HTR-8/SVneo (cell line): ENCODE measurements around the gene DPP8.
"Not testable (repeated sequence)": the region's sequence is repeated elsewhere in the genome, so short reads cannot be mapped to it uniquely, and the experiment has no call there.

ENCODE experiments used
- DNase-seq: peaks from one replicate; pipeline ENCODE4 v3.0.0; 2011; ENCODE audit warnings: low spot score, mixed read lengths; ENCODE audit not compliant: insufficient read length
- FAIRE-seq: peaks from 2 replicates; lab custom pipeline; 2011; peaks lifted over from hg19 to GRCh38; lab: Jason Lieb, UNC

Gene DPP8

GRCh38 chr15:65528461-65529060, 11.1 kb upstream of the DPP8 start:
- DNase-seq (no peak), FAIRE-seq (no peak)

GRCh38 chr15:65525622-65526021, 8.1 kb upstream of the DPP8 start:
- no peak for FAIRE-seq
- DNase-seq, result no peak

- FAIRE-seq (no peak), DNase-seq (no peak)
Measured at GRCh38 chr15:65524226-65524625, 6.7 kb upstream of the DPP8 start.

- FAIRE-seq (no peak), DNase-seq (no peak)
Measured at GRCh38 chr15:65521350-65521749, 3.9 kb upstream of the DPP8 start.

GRCh38 chr15:65518633-65519285, 1.3 kb upstream of the DPP8 start:
- FAIRE-seq, result no peak
- DNase-seq, result no peak

GRCh38 chr15:65517866-65518207, 348 bp upstream of the DPP8 start:
- FAIRE-seq (no peak), DNase-seq (no peak)

- no peak for DNase-seq
- FAIRE-seq, result no peak
Measured at GRCh38 chr15:65512807-65513416, 4.6 kb downstream of the DPP8 start.

- DNase-seq (no peak), FAIRE-seq (no peak)
Measured at GRCh38 chr15:65512189-65512588, 5.3 kb downstream of the DPP8 start.

- FAIRE-seq, result no peak
Measured at GRCh38 chr15:65509321-65509720, 8.2 kb downstream of the DPP8 start.

GRCh38 chr15:65494076-65494475, 23.4 kb downstream of the DPP8 start:
- FAIRE-seq, result no peak

More at GRCh38 chr15:65509321-65509720, 8.2 kb downstream of the DPP8 start:
- DNase-seq, result no peak

GRCh38 chr15:65484876-65485275, 32.6 kb downstream of the DPP8 start:
- DNase-seq, result no peak
- FAIRE-seq, result no peak

More at GRCh38 chr15:65494076-65494475, 23.4 kb downstream of the DPP8 start:
- no peak for DNase-seq

- DNase-seq, result no peak
- FAIRE-seq, result no peak
Measured at GRCh38 chr15:65476903-65477302, 40.6 kb downstream of the DPP8 start.

- no peak for FAIRE-seq
- no peak for DNase-seq
Measured at GRCh38 chr15:65470866-65471265, 46.6 kb downstream of the DPP8 start.

GRCh38 chr15:65468229-65468909, 49.1 kb downstream of the DPP8 start:
- DNase-seq (no peak), FAIRE-seq (no peak)

GRCh38 chr15:65466901-65467300, 50.6 kb downstream of the DPP8 start:
- FAIRE-seq (no peak), DNase-seq (no peak)

GRCh38 chr15:65463096-65463495, 54.4 kb downstream of the DPP8 start:
- not testable (repeated sequence) for FAIRE-seq, DNase-seq

- DNase-seq (no peak), FAIRE-seq (no peak)
Measured at GRCh38 chr15:65460741-65461347, 56.6 kb downstream of the DPP8 start.

- DNase-seq, FAIRE-seq: not testable (repeated sequence)
Measured at GRCh38 chr15:65455256-65455655, 62.2 kb downstream of the DPP8 start.

- DNase-seq, result no peak
- FAIRE-seq, result no peak
Measured at GRCh38 chr15:65451989-65452388, 65.5 kb downstream of the DPP8 start.

GRCh38 chr15:65450556-65450955, 66.9 kb downstream of the DPP8 start:
- no peak for DNase-seq
- FAIRE-seq, result no peak

- no peak for FAIRE-seq
Measured at GRCh38 chr15:65447145-65447544, 70.3 kb downstream of the DPP8 start.

More at GRCh38 chr15:65447145-65447544, 70.3 kb downstream of the DPP8 start:
- DNase-seq, result no peak
